Activated CD8-positive, alpha-beta memory T cell treated with anti-CD3 and anti-CD28 coated beads, Interleukin-2, amount 50 U/mL, for 4 hours (primary cell): ENCODE results near the gene BPIFB3.

Experiments used
- DNase-seq: peaks from one replicate; pipeline ENCODE4 v3.0.0-alpha.2; 2020

The BPIFB3 gene

DNA sequence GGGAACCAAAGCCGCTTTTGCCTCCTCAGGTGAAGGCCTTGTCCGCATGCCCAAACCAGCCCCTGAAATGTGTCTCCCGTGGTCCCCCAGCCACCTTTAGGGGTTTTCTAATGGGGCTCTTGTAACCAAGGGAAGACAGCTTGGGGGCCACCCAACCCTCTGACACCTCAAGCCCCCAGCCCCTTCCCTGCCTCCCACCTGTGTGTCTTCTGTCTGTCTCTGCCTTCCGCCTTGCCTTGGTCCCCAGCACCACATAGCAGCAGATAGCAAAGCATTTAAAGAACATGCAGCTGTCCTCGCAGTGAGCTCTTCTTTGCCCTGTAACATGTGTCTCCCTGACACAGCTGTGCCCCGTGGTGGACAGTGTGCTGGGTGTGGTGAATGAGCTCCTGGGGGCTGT is 9.6 kb downstream of the BPIFB3 start:
- DNase-seq = no peak

GRCh38 chr20:33064572-33065287 is 11.0 kb downstream of the BPIFB3 start:
- no peak for DNase-seq

DNA sequence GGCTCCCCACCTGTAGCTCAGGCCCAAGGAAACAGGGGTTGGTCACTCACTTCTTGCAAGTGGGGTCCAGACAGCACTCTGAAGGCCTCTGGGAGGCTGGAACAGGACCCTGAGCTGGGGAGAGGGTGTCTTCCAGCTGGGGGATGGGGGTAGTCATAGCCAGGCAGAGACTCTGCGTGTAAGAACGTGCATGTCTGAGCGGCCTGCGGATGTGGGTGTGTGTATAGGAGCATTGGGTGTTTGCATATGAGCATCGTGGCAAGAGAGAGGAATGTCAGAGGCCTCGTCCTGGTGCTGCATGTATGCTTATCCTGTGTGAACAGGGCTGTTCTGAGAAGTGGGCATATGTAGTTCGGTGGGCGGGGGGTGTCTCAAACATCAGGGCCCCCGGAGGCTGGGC is 12.1 kb downstream of the BPIFB3 start:
- no peak for DNase-seq

- DNase-seq = no peak
Observed at GRCh38 chr20:33067806-33068205, 14.1 kb downstream of the BPIFB3 start.

GRCh38 chr20:33068251-33068939 is 14.7 kb downstream of the BPIFB3 start:
- DNase-seq = no peak

GRCh38 chr20:33069673-33070072 is 16.0 kb downstream of the BPIFB3 start:
- no peak for DNase-seq

GRCh38 chr20:33070111-33071053 is 16.7 kb downstream of the BPIFB3 start:
- DNase-seq = no peak

GRCh38 chr20:33071198-33071597 is 17.5 kb downstream of the BPIFB3 start:
- no peak for DNase-seq

- no peak for DNase-seq
Observed at GRCh38 chr20:33072362-33072761, 18.7 kb downstream of the BPIFB3 start.

DNA sequence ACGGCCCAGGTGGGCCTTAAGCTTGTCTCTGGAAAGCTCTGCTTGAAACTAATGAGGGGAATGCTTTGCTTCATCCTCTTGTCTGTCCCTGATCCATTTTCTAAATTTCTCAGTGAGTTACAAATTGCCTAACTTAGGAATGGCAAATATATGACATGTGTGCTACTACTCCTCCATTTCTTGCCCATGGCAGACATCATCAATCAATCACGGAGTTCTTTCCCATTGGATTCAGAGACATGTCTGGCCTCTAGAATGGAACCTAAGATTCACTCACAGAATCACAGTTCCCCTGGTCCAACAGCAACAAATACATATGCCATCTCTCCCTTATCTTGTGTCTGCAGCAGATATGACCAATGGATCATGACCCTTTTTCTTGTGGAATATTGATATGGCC is 19.1 kb downstream of the BPIFB3 start:
- DNase-seq = no peak

- no peak for DNase-seq
Observed at GRCh38 chr20:33074675-33075074, 21.0 kb downstream of the BPIFB3 start.

GRCh38 chr20:33075281-33075680 is 21.6 kb downstream of the BPIFB3 start:
- no peak for DNase-seq

DNA sequence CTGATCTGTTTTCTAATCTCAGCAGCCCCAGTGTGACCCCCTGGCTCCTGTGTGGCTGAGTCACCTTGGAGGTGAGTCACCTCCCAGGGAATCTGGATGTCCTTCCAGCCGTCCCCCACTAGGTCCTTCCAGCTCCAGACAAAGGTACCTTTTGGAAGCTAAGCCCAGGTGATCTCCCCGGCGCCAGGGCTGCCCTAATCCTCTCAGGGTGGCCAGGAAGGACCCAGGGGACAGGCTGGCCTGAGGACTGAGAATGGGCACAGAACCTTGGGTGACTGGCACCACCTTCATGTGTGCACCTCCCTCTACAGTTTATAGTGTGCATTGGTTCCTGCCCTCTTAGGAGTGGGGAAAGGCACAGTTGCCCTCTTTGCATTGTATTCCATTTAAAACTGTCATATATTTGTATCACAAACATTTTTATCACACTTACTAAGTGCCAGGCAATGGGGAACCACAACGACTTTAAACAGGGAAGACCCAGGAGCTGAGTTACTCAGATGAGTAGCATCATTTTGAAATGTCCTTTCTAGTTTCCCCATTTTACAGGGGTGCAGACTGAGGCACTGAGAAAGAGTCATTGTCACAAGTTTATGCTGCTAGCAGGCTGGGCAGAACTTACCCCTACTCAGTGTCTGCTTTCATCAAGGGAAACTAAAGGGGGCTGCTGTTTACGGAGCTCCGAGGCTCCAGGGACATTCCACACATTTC is 23.1 kb downstream of the BPIFB3 start:
- no peak for DNase-seq

DNA sequence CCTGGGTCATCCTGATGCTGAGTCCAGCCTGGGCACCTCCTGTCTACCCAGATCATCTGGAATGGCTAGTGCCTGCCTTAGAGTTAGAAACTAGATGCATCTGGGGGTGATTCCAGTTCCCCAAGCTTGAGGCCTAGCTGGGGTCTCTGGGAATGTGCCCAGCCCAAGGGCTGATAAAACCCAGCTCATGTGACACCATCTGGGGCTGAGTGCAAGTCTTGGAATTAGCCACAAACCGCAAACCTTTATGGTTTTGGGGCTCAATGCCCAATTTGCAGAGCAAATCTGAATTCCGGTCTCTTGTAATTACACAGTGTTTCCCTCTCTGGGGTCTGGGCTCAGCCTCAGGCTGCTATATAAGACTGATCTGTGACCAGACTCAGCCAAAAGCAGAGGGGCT is 25.6 kb downstream of the BPIFB3 start, which contains the start of gene BPIFB4:
Gene BPIFB4 (plus strand): TSS at position 385 of the 400 bp plus-strand sequence. CDS start 1,884 bp downstream, outside the sequence.
- DNase-seq = no peak

- DNase-seq = no peak
Observed at GRCh38 chr20:33081411-33082154, 27.9 kb downstream of the BPIFB3 start.

- DNase-seq = no peak
Observed at GRCh38 chr20:33082546-33082945, 28.8 kb downstream of the BPIFB3 start.

- no peak for DNase-seq
Observed at GRCh38 chr20:33083544-33084340, 30.0 kb downstream of the BPIFB3 start.

GRCh38 chr20:33084722-33085121 is 31.0 kb downstream of the BPIFB3 start:
- DNase-seq = no peak

GRCh38 chr20:33086052-33086722 is 32.5 kb downstream of the BPIFB3 start:
- no peak for DNase-seq

GRCh38 chr20:33091147-33091546 is 37.4 kb downstream of the BPIFB3 start:
- no peak for DNase-seq
